ENCODE measurements around the gene MIDN.
A peak's percentile ranks its signal among the peaks of the same experiment; 100 is the strongest.

The MIDN gene

GRCh38 chr19:1272423-1273262, 24.3 kb downstream of the MIDN start:
- no peak overlapping the region for H3K4me3 ChIP-seq (ENCODE audit: low read depth, low read length)
- no peak for TF ChIP-seq CTCF (IDR thresholded peaks at IDR 0.05; ENCODE audit: low read depth, low read length)

GRCh38 chr19:1273263-1274041, 25.1 kb downstream of the MIDN start:
- H3K4me3 ChIP-seq (ENCODE audit: low read depth, low read length), result no peak overlapping the region
- no peak for TF ChIP-seq CTCF (IDR thresholded peaks at IDR 0.05; ENCODE audit: low read depth, low read length)

- no peak overlapping the region for H3K4me3 ChIP-seq (ENCODE audit: low read depth, low read length)
- TF ChIP-seq CTCF (IDR thresholded peaks at IDR 0.05; ENCODE audit: low read depth, low read length), result no peak
Observed at GRCh38 chr19:1274081-1274851, 25.9 kb downstream of the MIDN start.

GRCh38 chr19:1274852-1275259, 26.5 kb downstream of the MIDN start:
- no peak for TF ChIP-seq CTCF (IDR thresholded peaks at IDR 0.05; ENCODE audit: low read depth, low read length)
- H3K4me3 ChIP-seq (ENCODE audit: low read depth, low read length), result peak overlapping the region; percentile 66

GRCh38 chr19:1275260-1275975, 27.0 kb downstream of the MIDN start, which contains the start of gene FAM174C:
Gene FAM174C, plus strand, starts transcription at chr19:1275530. Its CDS starts 20 bp downstream, at chr19:1275550.
- H3K4me3 ChIP-seq (ENCODE audit: low read depth, low read length), result peak within 1 kb of the TSS; percentile 66
- TF ChIP-seq CTCF (IDR thresholded peaks at IDR 0.05; ENCODE audit: low read depth, low read length), result no peak

GRCh38 chr19:1275976-1276627, 27.7 kb downstream of the MIDN start:
- TF ChIP-seq CTCF (IDR thresholded peaks at IDR 0.05; ENCODE audit: low read depth, low read length), result no peak
- H3K4me3 ChIP-seq (ENCODE audit: low read depth, low read length), result peak overlapping the region; percentile 66
